ENCODE measurements around the gene CEP135.
"Not testable (repeated sequence)": the region's sequence is repeated elsewhere in the genome, so short reads cannot be mapped to it uniquely, and the experiment has no call there.

The CEP135 gene

GRCh38 chr4:56060036-56060435, 111.3 kb downstream of the CEP135 start:
- DNase-seq (ENCODE audit: low read depth): no peak
- no peak overlapping the region for H3K4me3 ChIP-seq (ENCODE audit: low read length)
- TF ChIP-seq CTCF (conservative IDR thresholded peaks at IDR 0.05; ENCODE audit: low read length): no peak

GRCh38 chr4:56062106-56062505, 113.4 kb downstream of the CEP135 start:
- no peak overlapping the region for H3K4me3 ChIP-seq (ENCODE audit: low read length)
- no peak for DNase-seq (ENCODE audit: low read depth)
- no peak for TF ChIP-seq CTCF (conservative IDR thresholded peaks at IDR 0.05; ENCODE audit: low read length)

GRCh38 chr4:56062526-56063145, 113.9 kb downstream of the CEP135 start:
- no peak overlapping the region for H3K4me3 ChIP-seq (ENCODE audit: low read length)
- no peak for DNase-seq (ENCODE audit: low read depth)
- no peak for TF ChIP-seq CTCF (conservative IDR thresholded peaks at IDR 0.05; ENCODE audit: low read length)

- no peak for TF ChIP-seq CTCF (conservative IDR thresholded peaks at IDR 0.05; ENCODE audit: low read length)
- H3K4me3 ChIP-seq (ENCODE audit: low read length): no peak overlapping the region
- DNase-seq (ENCODE audit: low read depth): no peak
Measured at GRCh38 chr4:56066493-56066892, 117.7 kb downstream of the CEP135 start.

- no peak overlapping the region for H3K4me3 ChIP-seq (ENCODE audit: low read length)
- no peak for DNase-seq (ENCODE audit: low read depth)
- TF ChIP-seq CTCF (conservative IDR thresholded peaks at IDR 0.05; ENCODE audit: low read length): no peak
Measured at GRCh38 chr4:56067826-56068225, 119.1 kb downstream of the CEP135 start.

- H3K4me3 ChIP-seq (ENCODE audit: low read length); DNase-seq (ENCODE audit: low read depth): not testable (repeated sequence)
Measured at GRCh38 chr4:56072730-56073129, 124.0 kb downstream of the CEP135 start.

GRCh38 chr4:56077676-56078075, 128.9 kb downstream of the CEP135 start:
- H3K4me3 ChIP-seq (ENCODE audit: low read length): no peak overlapping the region
- peak; percentile 1 for DNase-seq (ENCODE audit: low read depth)
- TF ChIP-seq CTCF (conservative IDR thresholded peaks at IDR 0.05; ENCODE audit: low read length): no peak

- no peak overlapping the region for H3K4me3 ChIP-seq (ENCODE audit: low read length)
- DNase-seq (ENCODE audit: low read depth): no peak
- TF ChIP-seq CTCF (conservative IDR thresholded peaks at IDR 0.05; ENCODE audit: low read length): no peak
Measured at GRCh38 chr4:56078866-56079265, 130.1 kb downstream of the CEP135 start.

Data from AG10803 (cell line).